K562 (cell line): ENCODE data around the gene TTLL3. TPM values are rescaled to one million over a fixed set of nuclear protein-coding genes. Genes with fewer than 3 reads are reported as not detected.

ENCODE experiments used
- AFF1 ChIP-seq, 2 experiments: fragments of 450-650 bp; IDR thresholded peaks; 2 replicates each; pipeline ENCODE4 v1.6.1; 2018; ENCODE audit warnings: mild to moderate bottlenecking in 2 of 2, low read depth in 1 of 2; ENCODE audit not compliant: partially characterized antibody in 2 of 2
- DNMT1 ChIP-seq: fragments of 450-650 bp; IDR thresholded peaks from 2 replicates; pipeline ENCODE4 v1.6.1; 2016; ENCODE audit warnings: antibody characterized with exemption, mild to moderate bottlenecking
- FIP1L1 ChIP-seq: fragments of 200-400 bp; formaldehyde crosslinking; IDR thresholded peaks from 2 replicates; pipeline ENCODE4 v1.6.1; 2018; ENCODE audit warnings: mild to moderate bottlenecking, low read depth, low read length; ENCODE audit not compliant: poor library complexity, severe bottlenecking
- FOXA3 ChIP-seq, 2 experiments: fragments of 450-650 bp in 1 of 2; sonication (generic) in 1 of 2; formaldehyde crosslinking; IDR thresholded peaks in 1 of 2; conservative IDR thresholded peaks in 1 of 2; 2 replicates each; pipeline versions ENCODE4 v1.4.0 to v1.8.0; 2020 to 2022; ENCODE audit warnings: mild to moderate bottlenecking in 2 of 2, missing genetic modification reagents in 1 of 2
- GABPB1 ChIP-seq: sonication (generic); formaldehyde crosslinking; IDR thresholded peaks from 2 replicates; pipeline ENCODE4 v1.8.0; 2022; ENCODE audit warnings: mild to moderate bottlenecking, missing genetic modification reagents
- HIVEP1 ChIP-seq: fragments of 250-450 bp; sonication (Bioruptor Pico); IDR thresholded peaks from 2 replicates; pipeline ENCODE4 v1.4.0; 2020; ENCODE audit warnings: mild to moderate bottlenecking
- ILF3 ChIP-seq: fragments of 450-650 bp; IDR thresholded peaks from 2 replicates; pipeline ENCODE4 v1.6.1; 2018; ENCODE audit warnings: antibody characterized with exemption, mild to moderate bottlenecking, moderate library complexity, borderline replicate concordance
- JUNB ChIP-seq: fragments of 450-650 bp; formaldehyde crosslinking; conservative IDR thresholded peaks from 2 replicates; pipeline ENCODE4 v1.4.0; 2020; ENCODE audit warnings: mild to moderate bottlenecking
- KHSRP ChIP-seq: fragments of 450-650 bp; IDR thresholded peaks from 2 replicates; pipeline ENCODE4 v1.6.1; 2017
- MAZ ChIP-seq, 2 experiments: fragments of 450-650 bp in 1 of 2; sonication (generic) in 1 of 2; formaldehyde crosslinking; IDR thresholded peaks in 1 of 2; conservative IDR thresholded peaks in 1 of 2; 2 replicates each; pipeline versions ENCODE4 v1.4.0 to v1.5.0; 2020; ENCODE audit warnings: mild to moderate bottlenecking in 1 of 2, missing genetic modification reagents in 1 of 2
- MIER1 ChIP-seq: fragments of 450-650 bp; IDR thresholded peaks from 2 replicates; pipeline ENCODE4 v1.6.1; 2016; ENCODE audit warnings: antibody characterized with exemption, mild to moderate bottlenecking, low read depth
- MITF ChIP-seq: IDR thresholded peaks from 2 replicates; pipeline ENCODE4 v1.6.1; 2014; ENCODE audit warnings: antibody characterized with exemption
- POLR2AphosphoS2 ChIP-seq: IDR thresholded peaks from 2 replicates; pipeline ENCODE4 v1.6.1; 2012; ENCODE audit warnings: low read length, improper control_type of control experiment
- STAT5A ChIP-seq: IDR thresholded peaks from 2 replicates; pipeline ENCODE4 v1.6.1; 2012; ENCODE audit warnings: low read length, inconsistent platforms, borderline replicate concordance
- ZBTB33 ChIP-seq: sonication (generic); formaldehyde crosslinking; IDR thresholded peaks from 2 replicates; pipeline ENCODE4 v1.8.1; 2023; ENCODE audit warnings: mild to moderate bottlenecking, missing genetic modification reagents
- ZBTB49 ChIP-seq: sonication (generic); formaldehyde crosslinking; IDR thresholded peaks from 2 replicates; pipeline ENCODE4 v1.8.0; 2022; ENCODE audit warnings: missing genetic modification reagents, mild to moderate bottlenecking, borderline replicate concordance
- polyA plus RNA-seq, 8 experiments: library from polyadenylated mRNA; depleted of rRNA in 4 of 8; stranded (reverse) in 5 of 8; unstranded in 3 of 8; fragments of >200 nt; fragmentation: Nextera tagmentation in 2 of 8; fragmentation: Illumina TruSeq in 1 of 8; extraction: Ambion mirVana in 2 of 8; extraction: Trizol in 1 of 8; gene quantifications; 2 replicates each; pipeline versions ENCODE4 v1.2.1 to v1.2.3, GENCODE V29; 2011 to 2014; ENCODE audit warnings: inconsistent platforms in 1 of 8, missing spikeins in 1 of 8
- total RNA-seq, 7 experiments: library from RNA; depleted of rRNA in 6 of 7; stranded (reverse); fragments of >200 nt in 6 of 7; fragmentation: Illumina TruSeq in 2 of 7; extraction: Trizol in 2 of 7; gene quantifications; 2 replicates each; pipeline versions ENCODE4 v1.2.1 to v1.2.3, GENCODE V29; 2011 to 2021; ENCODE audit warnings: low replicate concordance in 1 of 7

Gene TTLL3
- total and polyA plus RNA-seq, 9 of the 15 experiments (the other 6 are each of a cell fraction or from before 2014, with no cell fraction given) = 8.9 to 106 (median 33.2) TPM

GRCh38 chr3:9862391-9863057, 52.5 kb downstream of the TTLL3 start (continued):
- TF ChIP-seq ZBTB49 (CRISPR knock-in tag) (no peak), ZBTB33 (CRISPR knock-in tag) (peak; percentile 82), FIP1L1 (peak; percentile 92), MIER1 (no peak), STAT5A (no peak; the same call in 1 of the 2 replicates), HIVEP1 (CRISPR knock-in tag) (no peak), KHSRP (no peak), MITF (no peak), AFF1 (IDR thresholded peaks at IDR 0.05; ENCODE audit: low read depth in 1 of 2, partially characterized antibody in 2 of 2) (peak in 1 of 2 experiments; percentile 47), GABPB1 (CRISPR knock-in tag) (peak; percentile 68), FOXA3 (CRISPR knock-in tag; conservative IDR thresholded peaks at IDR 0.05 in 1 of 2, IDR thresholded peaks at IDR 0.05 in 1 of 2) (no peak), MAZ (CRISPR knock-in tag; conservative IDR thresholded peaks at IDR 0.05 in 1 of 2, IDR thresholded peaks at IDR 0.05 in 1 of 2) (peak; percentile 90 to 93), ILF3 (no peak), JUNB (CRISPR knock-in tag) (no peak), POLR2AphosphoS2 (no peak), DNMT1 (peak; percentile 37; the same call in 1 of the 2 replicates)
